Measurements from ENCODE around the gene CUBN. TPM values are rescaled to one million over a fixed set of nuclear protein-coding genes. Genes with fewer than 3 reads are reported as not detected.

Gene CUBN
- total and polyA plus RNA-seq, 9 of the 15 experiments (the other 6 are each of a cell fraction or from before 2014, with no cell fraction given): 0.04 to 0.33 (median 0.09) TPM

- TF ChIP-seq KHSRP (IDR thresholded peaks at IDR 0.05) (no peak), NONO (IDR thresholded peaks at IDR 0.05; ENCODE audit: low read depth in 2 of 2, low read length in 1 of 2) (no peak), ZNF224 (CRISPR knock-in tag; IDR thresholded peaks at IDR 0.05) (no peak), CCAR2 (IDR thresholded peaks at IDR 0.05; ENCODE audit: low read depth, low read length) (no peak), BDP1 (IDR thresholded peaks at IDR 0.05; ENCODE audit: insufficient read depth, insufficient read length) (no peak)
- H2AFZ ChIP-seq (ENCODE audit: low read depth, low read length): no peak overlapping the region
- BruUV-seq (replicated peaks): no TSS peak
- in situ Hi-C loops (cut with MboI) (no loop called here), intact Hi-C loops (cut with micrococcal nuclease) (no loop called here)
- H3K4me1 ChIP-seq (replicated peaks in 1 of 2; ENCODE audit: control insufficient read depth in 2 of 2, insufficient read depth in 2 of 2, low read length in 2 of 2): peaks cover 0 to 3% of the 10 kb centered on the region in 2 experiments; a peak in 2 of 5 replicates
- WGBS (ENCODE audit: insufficient coverage, low coverage, missing lambda C conversion rate): 93% methylated on average over 8 of the region's 8 CpGs
- H3K36me3 ChIP-seq (ENCODE audit: control insufficient read depth, insufficient read depth, low read length): no peaks in the 10 kb centered on the region
- H3K4me2 ChIP-seq (ENCODE audit: insufficient read depth, low read length): no peak overlapping the region
- H3K27ac ChIP-seq (ENCODE audit: extremely low read depth, low read depth, low read length): no peak overlapping the region
- POLR2A ChIA-PET: no interaction called here
- no peaks in the 10 kb centered on the region for H3K79me2 ChIP-seq (ENCODE audit: control insufficient read depth, insufficient read depth, low read length)
- FAIRE-seq (no peak), ATAC-seq (no peak), DNase-seq (ENCODE audit: extremely low read depth in 1 of 4, low spot score in 3 of 4) (no peak)
- no peak overlapping the region for H3K4me3 ChIP-seq
- H3K9ac ChIP-seq (ENCODE audit: insufficient read depth in 1 of 2, low read depth in 2 of 2, low read length in 2 of 2): no peak overlapping the region
- H3K27me3 ChIP-seq (ENCODE audit: control insufficient read depth in 2 of 2, insufficient read depth in 2 of 2, low read length in 2 of 2): no peaks in the 10 kb centered on the region
- no peaks in the 10 kb centered on the region for H3K9me1 ChIP-seq (ENCODE audit: control insufficient read depth, insufficient read depth, low read length)
- H3K9me3 ChIP-seq (replicated peaks; ENCODE audit: control insufficient read depth, insufficient read depth, low read depth, low read length): peaks cover 5% of the 10 kb centered on the region; the same call in 1 of the 2 replicates
- CTCF ChIA-PET (ENCODE audit: low intra/inter-chr PET ratio): no interaction called here
- no peaks in the 10 kb centered on the region for H4K20me1 ChIP-seq (replicated peaks; ENCODE audit: control insufficient read depth, insufficient read depth, low read length)
Observed at GRCh38 chr10:16905320-16905719, 224.3 kb downstream of the CUBN start.

GRCh38 chr10:16904639-16905061, 225.0 kb downstream of the CUBN start:
- DNase-seq (ENCODE audit: extremely low read depth in 1 of 4, low spot score in 3 of 4) (peak in 2 of 4 experiments; percentile 9 to 41), FAIRE-seq (peak; percentile 61), ATAC-seq (no peak; the same call in 2 of the 3 replicates)
- Histone ChIP-seq H3K4me1 (replicated peaks in 1 of 2; ENCODE audit: control insufficient read depth in 2 of 2, insufficient read depth in 2 of 2, low read length in 2 of 2) (peaks cover 0 to 3% of the 10 kb centered on the region in 2 experiments; a peak in 1 of 5 replicates), H3K27ac (ENCODE audit: extremely low read depth, low read depth, low read length) (no peak overlapping the region), H3K4me3 (no peak overlapping the region), H3K27me3 (ENCODE audit: control insufficient read depth in 2 of 2, insufficient read depth in 2 of 2, low read length in 2 of 2) (no peaks in the 10 kb centered on the region), H3K36me3 (ENCODE audit: control insufficient read depth, insufficient read depth, low read length) (no peaks in the 10 kb centered on the region), H2AFZ (ENCODE audit: low read depth, low read length) (peak overlapping the region; percentile 20), H4K20me1 (replicated peaks; ENCODE audit: control insufficient read depth, insufficient read depth, low read length) (no peaks in the 10 kb centered on the region), H3K9me3 (replicated peaks; ENCODE audit: control insufficient read depth, insufficient read depth, low read depth, low read length) (peaks cover 5% of the 10 kb centered on the region; the same call in 1 of the 2 replicates), H3K9ac (ENCODE audit: insufficient read depth in 1 of 2, low read depth in 2 of 2, low read length in 2 of 2) (no peak overlapping the region), H3K9me1 (ENCODE audit: control insufficient read depth, insufficient read depth, low read length) (no peaks in the 10 kb centered on the region), H3K4me2 (ENCODE audit: insufficient read depth, low read length) (no peak overlapping the region), H3K79me2 (ENCODE audit: control insufficient read depth, insufficient read depth, low read length) (no peaks in the 10 kb centered on the region)
- ChIA-PET POLR2A (interaction anchor here (0.5 to 1.6 kb wide), 2 partner anchors 13 to 162 kb away, joined by 4 read pairs; no protein-coding TSS in a partner anchor), CTCF (ENCODE audit: low intra/inter-chr PET ratio) (no interaction called here)
- WGBS (ENCODE audit: insufficient coverage, low coverage, missing lambda C conversion rate): 11% methylated on average over 4 of the region's 4 CpGs
- intact Hi-C loops (cut with micrococcal nuclease) (no loop called here), in situ Hi-C loops (cut with MboI) (no loop called here)
- BruUV-seq (replicated peaks): no TSS peak
- TF ChIP-seq SRF (CRISPR knock-in tag; IDR thresholded peaks at IDR 0.05) (peak in 1 of 2 experiments; percentile 28; a peak in 1 of 4 replicates), TEAD4 (IDR thresholded peaks at IDR 0.05; ENCODE audit: low read length) (peak; percentile 73; the same call in 1 of the 2 replicates), TEAD4 (CRISPR knock-in tag; IDR thresholded peaks at IDR 0.05; ENCODE audit: borderline replicate concordance) (no peak), ZNF253 (CRISPR knock-in tag; conservative IDR thresholded peaks at IDR 0.05) (no peak), ESRRA (IDR thresholded peaks at IDR 0.05; ENCODE audit: borderline replicate concordance, low read depth) (peak; percentile 75; the same call in 1 of the 2 replicates), TCF3 (CRISPR knock-in tag; IDR thresholded peaks at IDR 0.05) (peak; percentile 39; the same call in 1 of the 2 replicates), NFIX (CRISPR knock-in tag; IDR thresholded peaks at IDR 0.05; ENCODE audit: low read depth) (no peak), VEZF1 (CRISPR knock-in tag; IDR thresholded peaks at IDR 0.05) (peak; percentile 25; the same call in 1 of the 2 replicates), HNRNPH1 (optimal IDR thresholded peaks at IDR 0.05; ENCODE audit: low read depth, low read length) (no peak), TEAD1 (CRISPR knock-in tag; IDR thresholded peaks at IDR 0.05) (peak in 1 of 2 experiments; percentile 28; a peak in 1 of 4 replicates), FOXA3 (CRISPR knock-in tag; conservative IDR thresholded peaks at IDR 0.05 in 1 of 2, IDR thresholded peaks at IDR 0.05 in 1 of 2) (peak in 1 of 2 experiments; percentile 78; a peak in 2 of 4 replicates)

Measured in K562 (cell line).